NCI-H510A treated with DMSO at 0.1 percent for 48 hours (cell line): Measurements from ENCODE around the gene KCTD5.

Experiments used
- DNase-seq: peaks from one replicate; lab custom pipeline; 2025; lab: John Stamatoyannopoulos, UW

The KCTD5 gene

GRCh38 chr16:2752035-2752849, 69.9 kb downstream of the KCTD5 start, which contains the start of gene SRRM2:
Gene SRRM2 (plus strand): TSS chr16:2752638. CDS start chr16:2756365, 3,727 bp downstream.
- peak; percentile 84 for DNase-seq

- peak; percentile 40 for DNase-seq
These were observed 70.8 kb downstream of the KCTD5 start for GRCh38 chr16:2752850-2753732.

DNA sequence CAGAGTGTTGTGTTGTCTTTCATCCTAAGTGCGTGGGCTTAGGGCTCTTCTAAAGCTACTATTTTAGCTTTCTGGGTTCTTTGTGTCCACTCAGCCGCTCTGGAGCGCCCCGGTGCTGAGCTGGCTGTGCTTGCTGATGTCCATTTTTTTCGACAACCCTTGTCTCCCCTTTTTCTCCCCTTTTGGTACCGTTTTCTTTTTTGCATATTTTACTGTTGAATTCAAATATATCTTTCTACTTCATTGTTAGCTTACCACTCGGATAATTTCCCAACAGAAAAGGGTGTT, 71.4 kb downstream of the KCTD5 start:
- DNase-seq = no peak

DNA sequence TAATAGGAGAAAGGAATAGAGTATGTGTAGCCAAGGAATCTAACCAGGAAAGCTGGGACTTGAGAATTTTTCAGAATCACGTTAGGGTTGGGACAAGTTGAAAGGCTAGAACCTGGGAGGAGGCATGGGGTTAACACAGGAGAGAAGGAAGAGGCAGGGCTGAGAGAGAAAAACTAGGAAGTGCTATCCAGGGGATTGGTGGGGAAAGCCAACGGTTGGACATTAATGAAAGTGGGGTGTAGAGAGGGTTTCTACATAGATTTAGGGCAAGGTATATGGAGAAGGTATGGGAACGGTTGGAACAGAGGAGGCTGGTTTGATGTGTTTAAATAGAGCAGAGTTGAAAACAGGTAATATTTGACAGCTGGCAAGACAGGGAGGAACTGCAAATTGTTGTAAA, 72.8 kb downstream of the KCTD5 start:
- no peak for DNase-seq

- DNase-seq = no peak
These were observed 74.1 kb downstream of the KCTD5 start for GRCh38 chr16:2756288-2757015.

GRCh38 chr16:2757344-2757743, 75.0 kb downstream of the KCTD5 start:
- no peak for DNase-seq
